Measurements from ENCODE around the gene RELN. TPM values are rescaled to one million over a fixed set of nuclear protein-coding genes. Genes with fewer than 3 reads are reported as not detected.
A peak's percentile ranks its signal among the peaks of the same experiment; 100 is the strongest.

RELN gene
- total and polyA plus RNA-seq, 9 of the 15 experiments (the other 6 are each of a cell fraction or from before 2014, with no cell fraction given), result 12.9 to 43.2 (median 18.1) TPM

DNA sequence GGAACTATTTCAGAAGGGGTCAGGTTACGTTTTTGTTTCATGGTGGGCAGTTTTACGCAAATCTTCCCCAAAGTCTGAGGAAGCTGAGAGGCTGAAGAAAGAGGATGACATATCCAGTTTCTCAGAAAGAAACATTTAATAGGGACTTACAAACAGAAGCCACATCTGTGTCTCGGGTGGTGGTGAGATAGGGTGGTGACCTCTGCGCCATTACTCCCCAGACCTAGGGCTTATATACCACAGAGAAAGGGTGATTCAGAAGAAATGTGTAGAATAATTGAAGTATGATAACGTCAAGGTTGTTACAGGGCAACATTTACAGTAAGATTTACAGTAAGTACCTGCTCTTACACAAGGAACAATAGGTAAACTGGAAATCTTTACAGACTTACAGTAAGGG lies 43.0 kb upstream of the RELN start:
- Histone ChIP-seq H3K79me2 (ENCODE audit: control insufficient read depth, insufficient read depth, low read length) (no peaks in the 10 kb centered on the region), H3K9me3 (replicated peaks; ENCODE audit: control insufficient read depth, insufficient read depth, low read depth, low read length) (peaks cover 6% of the 10 kb centered on the region; the same call in 1 of the 2 replicates), H3K36me3 (ENCODE audit: control insufficient read depth, insufficient read depth, low read length) (no peaks in the 10 kb centered on the region), H3K4me3 (no peak overlapping the region), H3K4me1 (replicated peaks in 1 of 2; ENCODE audit: control insufficient read depth in 2 of 2, insufficient read depth in 2 of 2, low read length in 2 of 2) (peaks cover 0 to 11% of the 10 kb centered on the region in 2 experiments; a peak in 2 of 5 replicates), H3K4me2 (ENCODE audit: insufficient read depth, low read length) (no peak overlapping the region), H3K27me3 (ENCODE audit: control insufficient read depth in 2 of 2, insufficient read depth in 2 of 2, low read length in 2 of 2) (no peaks in the 10 kb centered on the region), H3K27ac (ENCODE audit: extremely low read depth, low read depth, low read length) (no peak overlapping the region), H3K9me1 (ENCODE audit: control insufficient read depth, insufficient read depth, low read length) (no peaks in the 10 kb centered on the region), H3K9ac (ENCODE audit: insufficient read depth in 1 of 2, low read depth in 2 of 2, low read length in 2 of 2) (no peak overlapping the region), H2AFZ (ENCODE audit: low read depth, low read length) (peak overlapping the region; percentile 12), H4K20me1 (replicated peaks; ENCODE audit: control insufficient read depth, insufficient read depth, low read length) (no peaks in the 10 kb centered on the region)
- ATAC-seq (peak; percentile 86), DNase-seq (ENCODE audit: extremely low read depth in 1 of 4, low spot score in 3 of 4) (peak in 3 of 4 experiments; percentile 32 to 62 (median 35)), FAIRE-seq (no peak)
- BruUV-seq (replicated peaks), result no TSS peak
- 2% methylated on average over 5 of the region's 5 CpGs for WGBS (ENCODE audit: insufficient coverage, low coverage, missing lambda C conversion rate)
- ChIA-PET POLR2A (no interaction called here), CTCF (ENCODE audit: low intra/inter-chr PET ratio) (no interaction called here)
- in situ Hi-C loops (cut with MboI), result no loop called here
- intact Hi-C loops (cut with micrococcal nuclease), result no loop called here
- TF ChIP-seq STAT5A (IDR thresholded peaks at IDR 0.05; ENCODE audit: borderline replicate concordance, low read length), result 0 out of 2 replicates have a peak, but pooled peaks have one; percentile 32
- no peak for TF ChIP-seq ZNF75A (CRISPR knock-in tag; IDR thresholded peaks at IDR 0.05)
- TF ChIP-seq HDAC1 (IDR thresholded peaks at IDR 0.05), result 0 out of 4 replicates have a peak, but pooled peaks of 1 of the 2 experiments have one; percentile 11
- peak; percentile 61 for TF ChIP-seq CBFA2T3 (IDR thresholded peaks at IDR 0.05)
- no peak for TF ChIP-seq GABPA (tag; conservative IDR thresholded peaks at IDR 0.05; ENCODE audit: low read depth)
- TF ChIP-seq MCM5 (IDR thresholded peaks at IDR 0.05; ENCODE audit: low read depth), result no peak
- TF ChIP-seq TEAD4 (IDR thresholded peaks at IDR 0.05; ENCODE audit: low read length), result peak; percentile 70; the same call in 1 of the 2 replicates
- TF ChIP-seq TEAD4 (CRISPR knock-in tag; IDR thresholded peaks at IDR 0.05; ENCODE audit: borderline replicate concordance), result no peak
- no peak for TF ChIP-seq MIER1 (IDR thresholded peaks at IDR 0.05; ENCODE audit: low read depth)
- TF ChIP-seq, protein P1, sequence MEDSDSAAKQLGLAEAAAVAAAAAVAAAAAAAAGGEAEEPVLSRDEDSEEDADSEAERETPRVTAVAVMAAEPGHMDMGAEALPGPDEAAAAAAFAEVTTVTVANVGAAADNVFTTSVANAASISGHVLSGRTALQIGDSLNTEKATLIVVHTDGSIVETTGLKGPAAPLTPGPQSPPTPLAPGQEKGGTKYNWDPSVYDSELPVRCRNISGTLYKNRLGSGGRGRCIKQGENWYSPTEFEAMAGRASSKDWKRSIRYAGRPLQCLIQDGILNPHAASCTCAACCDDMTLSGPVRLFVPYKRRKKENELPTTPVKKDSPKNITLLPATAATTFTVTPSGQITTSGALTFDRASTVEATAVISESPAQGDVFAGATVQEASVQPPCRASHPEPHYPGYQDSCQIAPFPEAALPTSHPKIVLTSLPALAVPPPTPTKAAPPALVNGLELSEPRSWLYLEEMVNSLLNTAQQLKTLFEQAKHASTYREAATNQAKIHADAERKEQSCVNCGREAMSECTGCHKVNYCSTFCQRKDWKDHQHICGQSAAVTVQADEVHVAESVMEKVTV (CRISPR knock-in tag; IDR thresholded peaks at IDR 0.05), result no peak
- no peak for TF ChIP-seq RHOXF2B (CRISPR knock-in tag; conservative IDR thresholded peaks at IDR 0.05)
- peak; percentile 39 for TF ChIP-seq MEIS2 (IDR thresholded peaks at IDR 0.05; ENCODE audit: partially characterized antibody)
- no peak for TF ChIP-seq ZNF561 (CRISPR knock-in tag; conservative IDR thresholded peaks at IDR 0.05)
- TF ChIP-seq NFIC (IDR thresholded peaks at IDR 0.05), result no peak
- TF ChIP-seq, protein P2, sequence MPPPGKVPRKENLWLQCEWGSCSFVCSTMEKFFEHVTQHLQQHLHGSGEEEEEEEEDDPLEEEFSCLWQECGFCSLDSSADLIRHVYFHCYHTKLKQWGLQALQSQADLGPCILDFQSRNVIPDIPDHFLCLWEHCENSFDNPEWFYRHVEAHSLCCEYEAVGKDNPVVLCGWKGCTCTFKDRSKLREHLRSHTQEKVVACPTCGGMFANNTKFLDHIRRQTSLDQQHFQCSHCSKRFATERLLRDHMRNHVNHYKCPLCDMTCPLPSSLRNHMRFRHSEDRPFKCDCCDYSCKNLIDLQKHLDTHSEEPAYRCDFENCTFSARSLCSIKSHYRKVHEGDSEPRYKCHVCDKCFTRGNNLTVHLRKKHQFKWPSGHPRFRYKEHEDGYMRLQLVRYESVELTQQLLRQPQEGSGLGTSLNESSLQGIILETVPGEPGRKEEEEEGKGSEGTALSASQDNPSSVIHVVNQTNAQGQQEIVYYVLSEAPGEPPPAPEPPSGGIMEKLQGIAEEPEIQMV (tag; conservative IDR thresholded peaks at IDR 0.05; ENCODE audit: low read depth), result no peak
- no peak for TF ChIP-seq MCM3 (IDR thresholded peaks at IDR 0.05)
- no peak for TF ChIP-seq ZNF586 (CRISPR knock-in tag; conservative IDR thresholded peaks at IDR 0.05)
- peak; percentile 33 for TF ChIP-seq ARID1B (IDR thresholded peaks at IDR 0.05)
- TF ChIP-seq SMARCA4 (IDR thresholded peaks at IDR 0.05), result 0 out of 2 replicates have a peak, but pooled peaks have one; percentile 12
- no peak for TF ChIP-seq ETS2 (tag; IDR thresholded peaks at IDR 0.05; ENCODE audit: borderline replicate concordance, poor library complexity, severe bottlenecking)
- no peak for TF ChIP-seq ASH1L (IDR thresholded peaks at IDR 0.05; ENCODE audit: borderline replicate concordance, low read depth, partially characterized antibody)
- no peak for TF ChIP-seq TCF7L2 (IDR thresholded peaks at IDR 0.05; ENCODE audit: low read depth, low read length)
- TF ChIP-seq YY1 (IDR thresholded peaks at IDR 0.05; ENCODE audit: borderline replicate concordance in 1 of 3, control insufficient read depth in 1 of 3, extremely low read depth in 1 of 3, insufficient read depth in 3 of 3, insufficient read length in 1 of 3, insufficient replicate concordance in 2 of 3, low read depth in 1 of 3, low read length in 2 of 3), result peak in 1 of 3 experiments; percentile 56
